Aorta (tissue), 5 donors: Measurements from ENCODE around the gene PTPN4. TPM values are rescaled to one million over a fixed set of nuclear protein-coding genes. Genes with fewer than 3 reads are reported as not detected.

Source experiments
- ATAC-seq: fragments of 200-7000 bp; cut with Tn5 transposase; one replicate; pipeline ENCODE4 v1.9.1; 2022; ENCODE audit warnings: moderate library complexity; ENCODE audit not compliant: low FRiP score
- DNase-seq, 2 donors: peaks; one replicate each; pipeline ENCODE4 v3.0.0-alpha.2; 2020
- H3K27ac ChIP-seq, 2 donors: one replicate each; pipeline ENCODE4 v1.5.1; 2013; ENCODE audit warnings: low read length in 2 of 2, mild to moderate bottlenecking in 2 of 2, moderate library complexity in 2 of 2, control low read depth in 1 of 2, inconsistent platforms in 1 of 2, low read depth in 1 of 2
- H3K27me3 ChIP-seq, 2 donors: one replicate each; pipeline ENCODE4 v1.6.1; 2013; ENCODE audit warnings: control low read depth in 1 of 2, low read length in 1 of 2, mild to moderate bottlenecking in 1 of 2, moderate library complexity in 1 of 2; ENCODE audit not compliant: insufficient read depth in 2 of 2, control insufficient read depth in 1 of 2
- H3K36me3 ChIP-seq, 2 donors: one replicate each; pipeline ENCODE4 v1.6.1; 2013; ENCODE audit warnings: control low read depth in 1 of 2, low read length in 1 of 2, mild to moderate bottlenecking in 1 of 2; ENCODE audit not compliant: insufficient read depth in 2 of 2, control insufficient read depth in 1 of 2
- H3K4me1 ChIP-seq, 2 donors: one replicate each; pipeline ENCODE4 v1.6.1; 2013; ENCODE audit warnings: low read length in 2 of 2, control low read depth in 1 of 2, mild to moderate bottlenecking in 1 of 2, moderate library complexity in 1 of 2; ENCODE audit not compliant: insufficient read depth in 2 of 2, control insufficient read depth in 1 of 2
- H3K4me3 ChIP-seq, 2 donors: one replicate each; pipeline ENCODE4 v1.5.1; 2013; ENCODE audit warnings: low read length in 2 of 2, control low read depth in 1 of 2, mild to moderate bottlenecking in 1 of 2
- H3K9me3 ChIP-seq: one replicate; pipeline ENCODE4 v1.6.1; 2013; ENCODE audit warnings: mild to moderate bottlenecking, low read length; ENCODE audit not compliant: control insufficient read depth
- WGBS, 2 donors: extraction: QIAGEN DNeasy Blood & Tissue Kit; methylation state at CpG; one replicate each; pipeline ENCODE4 v1.1.7; 2013; 5-methylcytosine and 5-hydroxymethylcytosine counted together
- intact Hi-C, 2 donors: fragments of 100-400 bp; cut with DNase I; formaldehyde crosslinking; loops; one replicate each; pipeline versions ENCODE4 v1.14.2 to v1.15.0; 2022
- polyA plus RNA-seq, 2 donors: library from polyadenylated mRNA; stranded (reverse); fragments of 200-250 nt; gene quantifications; one replicate each; pipeline ENCODE4 v1.2.3, GENCODE V29; 2013
- total RNA-seq, 2 donors: library from RNA; stranded (reverse); fragmentation: NEBNext Ultra II Directional; extraction: Animal tissue kit (Norgen Biotek cat#: 25700); gene quantifications; one replicate each; pipeline ENCODE4 v1.2.1, GENCODE V29; 2021
- donor health status: healthy with polysubstance abuse.
- donor health status: Bipolar disorder and iron deficiency.
- donor health status: DM: no; HTN: no; CAD: no.
- donor health status: DM: no; HTN: no; CAD: no.
- donor health status: DM: yes; HTN: yes; CAD: no.

PTPN4 gene
- total and polyA plus RNA-seq, 4 donors, result 2.1 to 39.0 (median 11.6) TPM

DNA sequence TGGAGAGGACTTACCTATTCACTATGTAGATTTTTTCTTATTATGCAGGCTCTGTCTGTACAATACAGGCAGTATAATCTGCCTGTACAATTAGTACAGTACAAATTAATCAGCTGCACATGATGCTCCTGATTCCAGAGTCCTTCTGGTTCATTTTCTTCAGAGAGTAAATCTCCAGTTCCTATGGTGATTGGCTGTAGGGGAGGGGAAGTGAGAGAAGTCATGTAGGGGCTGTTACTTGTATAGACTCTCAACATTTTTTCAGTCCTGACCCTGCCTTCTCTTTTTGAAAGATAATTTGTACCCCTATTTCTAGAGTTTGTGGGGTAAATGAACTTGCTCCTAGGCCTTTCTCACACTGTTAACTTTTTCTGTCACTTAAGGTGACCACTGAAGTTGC is 54.5 kb downstream of the PTPN4 start:
- DNase-seq (no peak), ATAC-seq (no peak)
- H3K27ac ChIP-seq, result no peak overlapping the region
- intact Hi-C loops, result no loop called here
- no peaks in the 10 kb centered on the region for H3K9me3 ChIP-seq
- H3K27me3 ChIP-seq, result no peaks in the 10 kb centered on the region
- no peaks in the 10 kb centered on the region for H3K4me1 ChIP-seq
- no peak overlapping the region for H3K4me3 ChIP-seq
- peaks cover 0 to 2% of the 10 kb centered on the region in 2 donors for H3K36me3 ChIP-seq

DNA sequence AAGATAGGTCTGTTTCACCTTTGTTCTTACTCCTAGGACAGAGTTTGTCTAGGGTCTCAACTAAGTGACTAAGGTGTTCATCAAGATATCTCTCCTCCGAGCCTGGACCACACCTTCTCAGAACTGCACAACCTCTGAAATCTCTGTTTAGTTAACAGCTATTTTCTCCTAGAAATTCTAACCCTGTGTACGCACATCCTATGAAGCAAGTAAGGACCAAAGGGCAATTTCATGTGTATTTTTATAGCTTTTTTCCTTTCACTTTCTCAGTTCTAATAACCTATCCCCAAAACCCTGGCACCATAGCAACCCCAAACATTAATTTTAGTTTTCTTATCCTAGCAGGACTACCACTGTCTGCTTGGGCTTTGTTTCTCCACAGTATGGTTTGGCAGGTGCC is 59.1 kb downstream of the PTPN4 start:
- intact Hi-C loops, result loop anchor here in 1 of 2 donors (5.0 kb wide), 1 partner anchor 56 kb away; no protein-coding TSS in a partner anchor
- H3K27me3 ChIP-seq, result no peaks in the 10 kb centered on the region
- H3K36me3 ChIP-seq, result no peaks in the 10 kb centered on the region
- no peak overlapping the region for H3K4me3 ChIP-seq
- no peak for DNase-seq
- H3K4me1 ChIP-seq, result peaks cover 0 to 2% of the 10 kb centered on the region in 2 donors
- no peak for ATAC-seq
- H3K27ac ChIP-seq, result no peak overlapping the region
- 95 to 96% methylated on average over 2 of the region's 2 CpGs for WGBS, 2 donors
- H3K9me3 ChIP-seq, result no peaks in the 10 kb centered on the region

GRCh38 chr2:119819846-119820245 is 60.1 kb downstream of the PTPN4 start:
- H3K4me1 ChIP-seq, result peaks cover 0 to 2% of the 10 kb centered on the region in 2 donors
- H3K9me3 ChIP-seq, result no peaks in the 10 kb centered on the region
- ATAC-seq (no peak), DNase-seq (no peak)
- intact Hi-C loops, result loop anchor here (5.0 kb wide), 3 partner anchors 58 to 68 kb away; partner anchors contain the start of gene PTPN4 (in 1 of the 2)
- no peak overlapping the region for H3K4me3 ChIP-seq
- no peaks in the 10 kb centered on the region for H3K36me3 ChIP-seq
- no peak overlapping the region for H3K27ac ChIP-seq
- H3K27me3 ChIP-seq, result no peaks in the 10 kb centered on the region
- 95% methylated on average over 6 of the region's 6 CpGs for WGBS, 2 donors

DNA sequence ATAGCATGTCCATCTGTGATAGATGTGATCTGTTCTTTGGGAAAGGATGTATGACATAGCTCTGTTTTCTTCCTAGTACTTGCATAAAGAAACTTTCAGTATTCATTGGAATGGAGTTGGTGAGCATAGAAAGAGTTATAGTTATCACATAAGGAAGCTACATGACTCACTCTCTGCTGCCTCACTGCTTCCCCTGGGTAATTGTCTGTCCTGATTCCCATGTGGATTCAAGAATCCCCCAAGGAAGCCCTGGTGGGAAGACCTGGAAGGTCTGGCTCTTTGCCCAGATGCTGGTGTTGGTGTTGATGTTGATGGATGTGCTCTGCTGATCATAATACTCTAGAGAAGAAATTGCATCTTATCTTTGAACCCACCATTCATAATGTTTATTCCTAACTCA is 60.6 kb downstream of the PTPN4 start:
- H3K27me3 ChIP-seq, result no peaks in the 10 kb centered on the region
- no peaks in the 10 kb centered on the region for H3K36me3 ChIP-seq
- ATAC-seq (no peak), DNase-seq (no peak)
- H3K4me1 ChIP-seq, result peaks cover 0 to 2% of the 10 kb centered on the region in 2 donors
- H3K4me3 ChIP-seq, result no peak overlapping the region
- intact Hi-C loops, result loop anchor here (5.0 kb wide), 2 partner anchors 63 to 68 kb away; partner anchors contain the start of gene PTPN4 (in 1 of the 2)
- H3K27ac ChIP-seq, result no peak overlapping the region
- no peaks in the 10 kb centered on the region for H3K9me3 ChIP-seq

DNA sequence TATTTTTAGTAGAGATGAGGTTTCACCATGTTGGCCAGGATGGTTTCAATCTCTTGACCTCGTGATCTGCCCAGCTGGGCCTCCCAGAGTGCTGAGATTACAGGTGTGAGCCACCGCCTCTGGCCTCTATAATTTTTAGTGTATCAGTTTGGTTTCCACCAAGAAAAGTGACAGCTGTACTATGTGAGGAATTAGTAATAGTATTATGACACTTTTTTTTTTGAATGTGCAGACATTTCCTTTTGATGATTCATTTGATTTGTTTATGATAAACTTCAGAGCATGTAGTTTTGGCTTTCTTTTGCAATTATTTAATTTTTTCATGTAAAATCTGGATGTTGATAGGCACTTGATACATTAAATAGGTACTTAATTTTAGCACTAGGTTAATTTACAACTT is 61.5 kb downstream of the PTPN4 start:
- DNase-seq, result no peak
- intact Hi-C loops, result loop anchor here (5.0 kb wide), 2 partner anchors 64 to 69 kb away; partner anchors contain the start of gene PTPN4 (in 1 of the 2)

DNA sequence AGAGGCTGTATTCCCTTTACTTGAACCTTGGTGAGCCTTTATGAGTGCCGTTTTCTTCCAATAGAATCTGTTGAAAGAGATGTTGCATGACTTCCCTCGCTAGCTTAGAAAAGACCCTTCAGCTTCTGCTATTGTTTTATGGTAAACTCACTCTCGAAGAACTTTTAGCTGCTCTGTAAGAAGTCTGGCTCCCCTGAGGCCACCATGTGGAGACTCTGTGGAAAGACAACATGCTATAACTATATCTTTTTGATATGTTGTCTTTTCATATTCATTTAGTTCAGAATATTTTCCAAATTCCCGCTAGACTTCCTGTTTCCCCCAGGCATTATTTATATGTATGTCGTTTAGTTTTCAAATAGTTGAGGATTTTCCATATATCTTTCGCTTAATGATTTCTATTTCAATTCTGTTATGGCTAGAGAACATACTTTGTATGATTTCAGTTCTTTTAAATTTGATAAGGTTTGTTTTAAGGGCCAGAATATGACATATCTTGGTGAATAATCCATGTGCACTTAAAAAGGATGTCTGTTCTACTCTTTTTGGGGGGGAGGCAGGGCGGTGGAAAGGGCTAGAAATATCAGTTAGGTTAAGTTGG is 64.1 kb downstream of the PTPN4 start:
- H3K4me1 ChIP-seq, result peaks cover 0 to 2% of the 10 kb centered on the region in 2 donors
- H3K4me3 ChIP-seq, result no peak overlapping the region
- DNase-seq (no peak), ATAC-seq (no peak)
- no peaks in the 10 kb centered on the region for H3K27me3 ChIP-seq
- no peaks in the 10 kb centered on the region for H3K36me3 ChIP-seq
- intact Hi-C loops, result loop anchor here (5.0 kb wide), 2 partner anchors 67 to 72 kb away; partner anchors contain the start of gene PTPN4 (in 1 of the 2)
- 27 to 32% methylated on average over 7 of the region's 7 CpGs for WGBS, 2 donors
- no peak overlapping the region for H3K27ac ChIP-seq
- H3K9me3 ChIP-seq, result no peaks in the 10 kb centered on the region

More for the DNA sequence above, 61.5 kb downstream of the PTPN4 start:
- no peaks in the 10 kb centered on the region for H3K36me3 ChIP-seq
- peaks cover 0 to 2% of the 10 kb centered on the region in 2 donors for H3K4me1 ChIP-seq
- no peaks in the 10 kb centered on the region for H3K27me3 ChIP-seq
- 95 to 98% methylated on average over 2 of the region's 2 CpGs for WGBS, 2 donors
- no peak overlapping the region for H3K4me3 ChIP-seq
- no peak for ATAC-seq
- no peaks in the 10 kb centered on the region for H3K9me3 ChIP-seq
- H3K27ac ChIP-seq, result no peak overlapping the region

DNA sequence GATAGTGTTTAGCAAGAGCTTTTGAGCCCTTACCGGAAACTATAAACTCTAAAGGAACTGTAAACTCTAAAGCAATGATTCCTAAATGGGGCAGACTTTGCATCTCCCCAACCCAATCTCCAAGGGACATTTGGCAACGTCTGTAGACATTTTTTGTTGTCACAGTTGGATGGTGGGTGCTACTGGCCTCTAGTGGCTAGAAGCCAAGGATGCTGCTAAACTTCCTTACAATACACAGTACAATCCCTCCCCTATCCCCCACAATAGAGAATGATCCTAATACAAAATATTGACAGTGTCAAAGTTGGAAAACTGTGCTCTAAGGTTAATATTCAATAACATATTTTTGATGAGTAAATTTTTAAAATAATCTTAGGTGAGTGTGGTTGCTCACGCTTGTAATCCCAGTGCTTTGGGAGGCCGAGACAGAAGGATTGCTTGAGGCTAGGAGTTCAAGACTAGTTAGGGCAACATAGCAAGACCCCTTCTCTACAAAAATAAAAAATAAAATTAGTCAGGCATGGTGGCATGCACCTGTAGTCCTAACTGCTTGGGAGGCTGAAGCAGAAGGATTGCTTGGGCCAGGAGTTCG is 66.7 kb downstream of the PTPN4 start:
- WGBS, 2 donors, result 74 to 75% methylated on average over 5 of the region's 5 CpGs
- no peaks in the 10 kb centered on the region for H3K27me3 ChIP-seq
- no peak overlapping the region for H3K4me3 ChIP-seq
- no peaks in the 10 kb centered on the region for H3K9me3 ChIP-seq
- H3K27ac ChIP-seq, result no peak overlapping the region
- no peaks in the 10 kb centered on the region for H3K36me3 ChIP-seq
- DNase-seq (no peak), ATAC-seq (no peak)
- intact Hi-C loops, result no loop called here
- peaks cover 0 to 1% of the 10 kb centered on the region in 2 donors for H3K4me1 ChIP-seq

- Histone ChIP-seq H3K36me3 (no peaks in the 10 kb centered on the region), H3K27me3 (no peaks in the 10 kb centered on the region), H3K27ac (no peak overlapping the region), H3K4me1 (peaks cover 0 to 1% of the 10 kb centered on the region in 2 donors), H3K4me3 (no peak overlapping the region), H3K9me3 (no peaks in the 10 kb centered on the region)
- WGBS, 2 donors, result 72 to 77% methylated on average over 5 of the region's 5 CpGs
- DNase-seq (no peak), ATAC-seq (no peak)
- intact Hi-C loops, result no loop called here
Observed at GRCh38 chr2:119827866-119828507, 68.3 kb downstream of the PTPN4 start.
